PC-3 (cell line): ENCODE measurements around the gene MYH9. TPM values are rescaled to one million over a fixed set of nuclear protein-coding genes. Genes with fewer than 3 reads are reported as not detected.

Source experiments
- ATAC-seq: fragments of 200-7000 bp; cut with Tn5 transposase; 2 replicates; pipeline ENCODE4 v1.9.1; 2020; ENCODE audit warnings: mild to moderate bottlenecking, moderate library complexity
- BruUV-seq: library from RNA; stranded (reverse); fragments of 400-500 nt; replicated peaks from 2 replicates; lab custom pipeline; 2021; lab: Mats Ljungman, UMichigan
- CTCF ChIA-PET: fragments of 300-600 bp; sonication (Branson Sonifier 250); formaldehyde crosslinking; loops from one replicate; lab custom pipeline; 2022; ENCODE audit warnings: antibody characterized with exemption; lab: Charles Lee
- POLR2A ChIA-PET: fragments of 300-600 bp; sonication (Branson Sonifier 250); formaldehyde crosslinking; loops from one replicate; lab custom pipeline; 2022; ENCODE audit warnings: antibody characterized with exemption; ENCODE audit not compliant: unreplicated experiment; lab: Charles Lee
- DNase-seq: peaks from one replicate; pipeline ENCODE4 v3.0.0-alpha.2; 2015
- H2AFZ ChIP-seq: fragments of 300-600 bp; sonication (generic); 2 replicates; pipeline ENCODE4 v1.6.0; 2016; ENCODE audit warnings: antibody characterized with exemption, low read length
- H3F3A ChIP-seq: fragments of 300-600 bp; sonication (generic); one replicate; pipeline ENCODE4 v1.6.0; 2017; ENCODE audit warnings: antibody characterized with exemption, low read length, control low read depth, mild to moderate bottlenecking; ENCODE audit not compliant: unreplicated experiment
- H3K27ac ChIP-seq: fragments of 300-600 bp; sonication (generic); 2 replicates; pipeline ENCODE4 v1.5.1; 2016; ENCODE audit warnings: mild to moderate bottlenecking, low read length
- H3K27me3 ChIP-seq: fragments of 300-600 bp; sonication (generic); 2 replicates; pipeline ENCODE4 v1.6.1; 2016; ENCODE audit warnings: low read length, mixed read lengths
- H3K36me3 ChIP-seq: fragments of 300-600 bp; sonication (generic); 2 replicates; pipeline ENCODE4 v1.6.1; 2016; ENCODE audit warnings: low read depth, mixed run types, low read length, mixed read lengths
- H3K4me1 ChIP-seq: fragments of 300-600 bp; sonication (generic); 2 replicates; pipeline ENCODE4 v1.5.1; 2016; ENCODE audit warnings: low read length; ENCODE audit not compliant: insufficient read depth
- H3K4me2 ChIP-seq: fragments of 300-600 bp; sonication (generic); 2 replicates; pipeline ENCODE4 v1.6.0; 2016; ENCODE audit warnings: low read length
- H3K4me3 ChIP-seq: fragments of 300-600 bp; sonication (generic); 2 replicates; pipeline ENCODE4 v1.5.1; 2016; ENCODE audit warnings: mild to moderate bottlenecking, low read length, mixed read lengths
- H3K79me2 ChIP-seq: fragments of 300-600 bp; sonication (generic); 2 replicates; pipeline ENCODE4 v1.6.1; 2017; ENCODE audit warnings: low read length, mixed read lengths
- H3K9ac ChIP-seq: fragments of 300-600 bp; sonication (generic); 2 replicates; pipeline ENCODE4 v1.6.0; 2016; ENCODE audit warnings: mild to moderate bottlenecking, low read length
- H3K9me2 ChIP-seq: fragments of 300-600 bp; sonication (generic); replicated peaks from 2 replicates; pipeline ENCODE4 v1.6.1; 2016; ENCODE audit warnings: mixed run types, low read length, mixed read lengths
- H3K9me3 ChIP-seq: fragments of 300-600 bp; sonication (generic); 2 replicates; pipeline ENCODE4 v1.6.1; 2016; ENCODE audit warnings: low read length, mixed read lengths
- H4K20me1 ChIP-seq: fragments of 300-600 bp; sonication (generic); 2 replicates; pipeline ENCODE4 v1.6.1; 2016; ENCODE audit warnings: low read length, mixed read lengths
- CTCF ChIP-seq: fragments of 300-600 bp; sonication (generic); conservative IDR thresholded peaks from 2 replicates; pipeline ENCODE4 v1.5.1; 2017; ENCODE audit warnings: antibody characterized with exemption, low read depth, mild to moderate bottlenecking, low read length
- EZH2 ChIP-seq: fragments of 300-600 bp; sonication (generic); IDR thresholded peaks from one replicate; pipeline ENCODE4 v1.6.1; 2017; ENCODE audit warnings: antibody characterized with exemption, mild to moderate bottlenecking, low read length; ENCODE audit not compliant: unreplicated experiment
- EZH2phosphoT487 ChIP-seq: fragments of 300-600 bp; sonication (generic); IDR thresholded peaks from 2 replicates; pipeline ENCODE4 v1.6.1; 2018; ENCODE audit warnings: mild to moderate bottlenecking, antibody characterized with exemption, low read length, borderline replicate concordance
- intact Hi-C: fragments of 100-400 bp; cut with micrococcal nuclease; formaldehyde crosslinking; loops from 2 replicates; pipeline ENCODE4 v1.9.0; 2023
- total RNA-seq: library from RNA; depleted of rRNA; stranded (reverse); fragments of >200 nt; gene quantifications from 2 replicates; pipeline ENCODE4 v1.2.3, GENCODE V29; 2014

The MYH9 gene
- total RNA-seq, 1 experiment from 2014 or later = 357 TPM

DNA sequence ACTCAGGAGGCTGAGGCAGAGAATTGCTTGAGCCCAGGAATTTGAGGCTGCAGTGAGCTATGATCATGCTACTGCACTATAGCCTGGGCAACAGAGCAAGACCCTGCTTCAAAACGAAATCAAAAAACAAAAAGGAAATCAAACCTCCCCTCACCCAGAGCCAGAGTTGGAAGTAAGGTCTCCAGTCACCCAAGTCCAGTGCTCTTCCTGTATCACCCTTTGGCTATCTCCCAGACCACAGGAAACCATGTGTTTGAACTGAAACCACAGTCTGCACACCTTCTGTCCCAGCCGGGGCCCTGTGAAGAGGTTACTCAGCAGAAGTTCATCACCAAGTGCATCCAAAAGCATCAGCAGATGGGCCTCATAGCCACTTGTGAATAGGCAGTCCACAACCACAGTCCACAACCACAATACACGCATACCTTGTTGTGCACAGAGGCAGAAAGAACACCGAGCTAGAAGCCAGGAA lies 4.6 kb downstream of the MYH9 start:
- POLR2A ChIA-PET = interaction anchor here (0.5 kb wide), 2 partner anchors 68 to 1422 kb away, joined by 3 to 4 read pairs; a partner anchor contains a TSS
- peak overlapping the region; percentile 29 for H3K4me2 ChIP-seq
- no peak for TF ChIP-seq EZH2phosphoT487
- no peak for TF ChIP-seq CTCF
- TF ChIP-seq EZH2 = no peak
- no peaks in the 10 kb centered on the region for H3K9me2 ChIP-seq
- no peaks in the 10 kb centered on the region for H3F3A ChIP-seq
- CTCF ChIA-PET = no interaction called here
- no peak overlapping the region for H2AFZ ChIP-seq
- intact Hi-C loops = no loop called here
- peak overlapping the region; percentile 5; the same call in 1 of the 2 replicates for H3K4me3 ChIP-seq
- no TSS peak for BruUV-seq
- ATAC-seq (peak; percentile 1; the same call in 1 of the 2 replicates), DNase-seq (peak; percentile 87)
- peaks cover 64% of the 10 kb centered on the region for H4K20me1 ChIP-seq
- peaks cover 93% of the 10 kb centered on the region for H3K79me2 ChIP-seq
- H3K27me3 ChIP-seq = no peaks in the 10 kb centered on the region
- 0 out of 2 replicates have a peak overlapping the region, but pooled peaks have one; percentile 32 for H3K27ac ChIP-seq
- H3K4me1 ChIP-seq = peaks cover 34% of the 10 kb centered on the region
- no peak overlapping the region for H3K9ac ChIP-seq
- H3K36me3 ChIP-seq = peaks cover 10% of the 10 kb centered on the region
- no peaks in the 10 kb centered on the region for H3K9me3 ChIP-seq

- Histone ChIP-seq H3K27me3 (no peaks in the 10 kb centered on the region), H4K20me1 (peaks cover 70% of the 10 kb centered on the region), H3K27ac (no peak overlapping the region), H3K9me3 (no peaks in the 10 kb centered on the region), H3K4me1 (peaks cover 34% of the 10 kb centered on the region), H3F3A (no peaks in the 10 kb centered on the region), H3K4me3 (no peak overlapping the region), H3K36me3 (peaks cover 10% of the 10 kb centered on the region), H3K4me2 (no peak overlapping the region), H3K9me2 (no peaks in the 10 kb centered on the region), H2AFZ (no peak overlapping the region), H3K79me2 (peaks cover 99% of the 10 kb centered on the region), H3K9ac (no peak overlapping the region)
- ATAC-seq = no peak
- CTCF ChIA-PET = no interaction called here
- intact Hi-C loops = no loop called here
- peak; percentile 1 for DNase-seq
- no TSS peak for BruUV-seq
- POLR2A ChIA-PET = no interaction called here
- no peak for TF ChIP-seq EZH2phosphoT487
These were observed 6.1 kb downstream of the MYH9 start for GRCh38 chr22:36381513-36382128.

- peak overlapping the region; percentile 68 for H3K4me2 ChIP-seq
- peak; percentile 45 for DNase-seq
- no peaks in the 10 kb centered on the region for H3K27me3 ChIP-seq
- no peak for TF ChIP-seq EZH2phosphoT487
- no peak for TF ChIP-seq CTCF
- TF ChIP-seq EZH2 = no peak
- peak; percentile 41 for ATAC-seq
- no peaks in the 10 kb centered on the region for H3K9me3 ChIP-seq
- CTCF ChIA-PET = no interaction called here
- intact Hi-C loops = no loop called here
- BruUV-seq = no TSS peak
- no peak overlapping the region for H2AFZ ChIP-seq
- H3K79me2 ChIP-seq = peaks cover 99% of the 10 kb centered on the region
- H3K4me1 ChIP-seq = peaks cover 39% of the 10 kb centered on the region
- H3K36me3 ChIP-seq = peaks cover 11% of the 10 kb centered on the region; the same call in 1 of the 2 replicates
- peak overlapping the region; percentile 53 for H3K27ac ChIP-seq
- peak overlapping the region; percentile 35; the same call in 1 of the 2 replicates for H3K4me3 ChIP-seq
- POLR2A ChIA-PET = no interaction called here
- H3K9me2 ChIP-seq = no peaks in the 10 kb centered on the region
- no peak overlapping the region for H3K9ac ChIP-seq
- peaks cover 70% of the 10 kb centered on the region for H4K20me1 ChIP-seq
- H3F3A ChIP-seq = no peaks in the 10 kb centered on the region
These were observed 8.0 kb downstream of the MYH9 start for GRCh38 chr22:36379593-36380361.
